GM19239 (cell line): Measurements from ENCODE around the gene ZNF865.

Experiments used
- DNase-seq: peaks from one replicate; pipeline ENCODE4 v3.0.0; 2011; ENCODE audit warnings: low spot score; ENCODE audit not compliant: insufficient read length
- FAIRE-seq: peaks from 2 replicates; lab custom pipeline; 2011; peaks lifted over from hg19 to GRCh38; lab: Jason Lieb, UNC

ZNF865 gene

GRCh38 chr19:55621673-55622231 lies 16.3 kb downstream of the ZNF865 start:
- FAIRE-seq, result no peak
- DNase-seq, result no peak

- no peak for FAIRE-seq
- no peak for DNase-seq
Observed at GRCh38 chr19:55622242-55622969, 17.0 kb downstream of the ZNF865 start.

- DNase-seq (no peak), FAIRE-seq (no peak)
Observed at GRCh38 chr19:55623130-55623529, 17.7 kb downstream of the ZNF865 start.

- FAIRE-seq (no peak), DNase-seq (no peak)
Observed at GRCh38 chr19:55623561-55623960, 18.1 kb downstream of the ZNF865 start.

GRCh38 chr19:55624109-55625003 lies 18.9 kb downstream of the ZNF865 start, which contains the start of gene ZNF784:
ZNF784 (minus strand) TSS chr19:55624566; CDS start chr19:55624561, 5 bp downstream.
- DNase-seq, result peak; percentile 93
- FAIRE-seq, result peak; percentile 98

- DNase-seq (no peak), FAIRE-seq (no peak)
Observed at GRCh38 chr19:55625004-55625326, 19.5 kb downstream of the ZNF865 start.

- DNase-seq, result no peak
- no peak for FAIRE-seq
Observed at GRCh38 chr19:55626350-55626749, 20.9 kb downstream of the ZNF865 start.

- DNase-seq (no peak), FAIRE-seq (peak; percentile 84)
Observed at GRCh38 chr19:55632463-55632834, 27.0 kb downstream of the ZNF865 start.

- no peak for FAIRE-seq
Observed at GRCh38 chr19:55633861-55634260, 28.4 kb downstream of the ZNF865 start.

GRCh38 chr19:55635334-55635717 lies 29.9 kb downstream of the ZNF865 start:
- no peak for FAIRE-seq
- no peak for DNase-seq

More at GRCh38 chr19:55633861-55634260, 28.4 kb downstream of the ZNF865 start:
- no peak for DNase-seq

- DNase-seq (no peak), FAIRE-seq (no peak)
Observed at GRCh38 chr19:55635856-55636440, 30.5 kb downstream of the ZNF865 start.

GRCh38 chr19:55636723-55637122 lies 31.3 kb downstream of the ZNF865 start:
- no peak for DNase-seq
- FAIRE-seq, result no peak

GRCh38 chr19:55637534-55637933 lies 32.1 kb downstream of the ZNF865 start:
- DNase-seq (no peak), FAIRE-seq (no peak)

- DNase-seq, result no peak
- peak; percentile 74 for FAIRE-seq
Observed at GRCh38 chr19:55638864-55639359, 33.5 kb downstream of the ZNF865 start.

- DNase-seq, result no peak
- peak; percentile 28 for FAIRE-seq
Observed at GRCh38 chr19:55640043-55640576, 34.7 kb downstream of the ZNF865 start.

- FAIRE-seq (peak; percentile 77), DNase-seq (no peak)
Observed at GRCh38 chr19:55640577-55641425, 35.4 kb downstream of the ZNF865 start, which contains the start of gene ZNF580. ZNF580 (plus strand) TSS chr19:55641002; CDS start chr19:55642509, 1,507 bp downstream.

- DNase-seq (no peak), FAIRE-seq (peak; percentile 39)
Observed at GRCh38 chr19:55641426-55642152, 36.1 kb downstream of the ZNF865 start.

GRCh38 chr19:55642153-55643002 lies 36.9 kb downstream of the ZNF865 start:
- FAIRE-seq (no peak), DNase-seq (no peak)
